ENCODE measurements around the gene CRY2. TPM values are rescaled to one million over a fixed set of nuclear protein-coding genes. Genes with fewer than 3 reads are reported as not detected.

The CRY2 gene
- total RNA-seq, 1 donor from 2014 or later, result 10.8 TPM

GRCh38 chr11:45843158-45843924, 3.9 kb upstream of the CRY2 start:
- no peaks in the 10 kb centered on the region for H3K27me3 ChIP-seq (ENCODE audit: control insufficient read depth, insufficient read depth, low read length)
- H3K4me3 ChIP-seq (ENCODE audit: low read depth, low read length), result no peak overlapping the region
- DNase-seq (ENCODE audit: low read depth) (peak; percentile 73), FAIRE-seq (no peak)
- peak; percentile 90 for TF ChIP-seq CTCF (IDR thresholded peaks at IDR 0.05; ENCODE audit: insufficient read depth, low read length, severe bottlenecking)
- no peaks in the 10 kb centered on the region for H3K36me3 ChIP-seq (ENCODE audit: control insufficient read depth, insufficient read depth, low read length)

GRCh38 chr11:45844822-45845578, 2.3 kb upstream of the CRY2 start:
- DNase-seq (ENCODE audit: low read depth), result no peak
- Histone ChIP-seq H3K4me3 (ENCODE audit: low read depth, low read length) (no peak overlapping the region), H3K36me3 (ENCODE audit: control insufficient read depth, insufficient read depth, low read length) (no peaks in the 10 kb centered on the region), H3K27me3 (ENCODE audit: control insufficient read depth, insufficient read depth, low read length) (no peaks in the 10 kb centered on the region)
- no peak for TF ChIP-seq CTCF (IDR thresholded peaks at IDR 0.05; ENCODE audit: insufficient read depth, low read length, severe bottlenecking)
- no peak for FAIRE-seq

- TF ChIP-seq CTCF (IDR thresholded peaks at IDR 0.05; ENCODE audit: insufficient read depth, low read length, severe bottlenecking), result no peak
- no peak overlapping the region for H3K4me3 ChIP-seq (ENCODE audit: low read depth, low read length)
- FAIRE-seq, result no peak
- H3K27me3 ChIP-seq (ENCODE audit: control insufficient read depth, insufficient read depth, low read length), result no peaks in the 10 kb centered on the region
- H3K36me3 ChIP-seq (ENCODE audit: control insufficient read depth, insufficient read depth, low read length), result peaks cover 3% of the 10 kb centered on the region
- no peak for DNase-seq (ENCODE audit: low read depth)
Measured at GRCh38 chr11:45846174-45846675, 1.1 kb upstream of the CRY2 start.

GRCh38 chr11:45847911-45848316, 639 bp downstream of the CRY2 start:
- no peaks in the 10 kb centered on the region for H3K27me3 ChIP-seq (ENCODE audit: control insufficient read depth, insufficient read depth, low read length)
- no peak for FAIRE-seq
- peak; percentile 22 for TF ChIP-seq CTCF (IDR thresholded peaks at IDR 0.05; ENCODE audit: insufficient read depth, low read length, severe bottlenecking)
- peak overlapping the region; percentile 97 for H3K4me3 ChIP-seq (ENCODE audit: low read depth, low read length)
- H3K36me3 ChIP-seq (ENCODE audit: control insufficient read depth, insufficient read depth, low read length), result peaks cover 3% of the 10 kb centered on the region
- DNase-seq (ENCODE audit: low read depth), result peak; percentile 62

- Histone ChIP-seq H3K4me3 (ENCODE audit: low read depth, low read length) (peak overlapping the region; percentile 97), H3K27me3 (ENCODE audit: control insufficient read depth, insufficient read depth, low read length) (no peaks in the 10 kb centered on the region), H3K36me3 (ENCODE audit: control insufficient read depth, insufficient read depth, low read length) (peaks cover 3% of the 10 kb centered on the region)
- DNase-seq (ENCODE audit: low read depth) (no peak), FAIRE-seq (no peak)
- no peak for TF ChIP-seq CTCF (IDR thresholded peaks at IDR 0.05; ENCODE audit: insufficient read depth, low read length, severe bottlenecking)
Measured at GRCh38 chr11:45848654-45849081, 1.4 kb downstream of the CRY2 start.

Data from bronchial epithelial cell (primary cell).